Psoas muscle (tissue), 8 donors: Measurements from ENCODE around the gene TOM1L2. TPM values are rescaled to one million over a fixed set of nuclear protein-coding genes. Genes with fewer than 3 reads are reported as not detected.

ENCODE experiments used
- ATAC-seq, 4 donors: fragments of 200-7000 bp; cut with Tn5 transposase; one replicate each; pipeline ENCODE4 v1.9.1; 2020; ENCODE audit warnings: moderate library complexity in 3 of 4, mild to moderate bottlenecking in 2 of 4
- DNase-seq, 2 donors: peaks; one replicate each; pipeline ENCODE4 v3.0.0-alpha.2; 2020
- H3K27ac ChIP-seq: fragments of 200-600 bp; one replicate; pipeline ENCODE4 v1.8.0; 2022
- H3K27me3 ChIP-seq, 3 donors: fragments of 200-600 bp in 1 of 3; one replicate each; pipeline versions ENCODE4 v1.6.1 to v1.8.0; 2013 to 2022; ENCODE audit warnings: low read length in 2 of 3, mild to moderate bottlenecking in 2 of 3, moderate library complexity in 1 of 3; ENCODE audit not compliant: insufficient read depth in 3 of 3
- H3K36me3 ChIP-seq, 2 donors: fragments of 200-600 bp in 1 of 2; one replicate each; pipeline versions ENCODE4 v1.6.1 to v1.8.0; 2013 to 2022; ENCODE audit warnings: low read depth in 1 of 2, mild to moderate bottlenecking in 1 of 2, moderate library complexity in 1 of 2; ENCODE audit not compliant: insufficient read depth in 1 of 2
- H3K4me1 ChIP-seq: fragments of 200-600 bp; one replicate; pipeline ENCODE4 v1.8.0; 2022
- H3K4me3 ChIP-seq: fragments of 200-600 bp; one replicate; pipeline ENCODE4 v1.8.0; 2022; ENCODE audit warnings: mild to moderate bottlenecking
- H3K9me3 ChIP-seq: fragments of 200-600 bp; one replicate; pipeline ENCODE4 v1.8.0; 2022
- CTCF ChIP-seq: fragments of 200-600 bp; IDR thresholded peaks from one replicate; pipeline ENCODE4 v1.8.0; 2022; ENCODE audit warnings: antibody characterized with exemption
- WGBS, 3 donors: extraction: QIAGEN DNeasy Blood & Tissue Kit; methylation state at CpG; one replicate each; pipeline versions ENCODE4 v1.1.6 to v1.1.7; 2013; 5-methylcytosine and 5-hydroxymethylcytosine counted together
- intact Hi-C, 2 donors: fragments of 100-400 bp; cut with DNase I; formaldehyde crosslinking; loops; one replicate each; pipeline versions ENCODE4 v1.11.0 to v1.14.2; 2022
- polyA plus RNA-seq, 3 donors: library from polyadenylated mRNA; stranded (reverse); fragments of 200-250 nt; gene quantifications; one replicate each; pipeline ENCODE4 v1.2.3, GENCODE V29; 2013
- total RNA-seq, 4 donors: library from RNA; stranded (reverse); fragmentation: NEBNext Ultra II Directional in 2 of 4; extraction: Animal tissue kit (Norgen Biotek cat#: 25700) in 2 of 4; gene quantifications; one replicate each; pipeline versions ENCODE4 v1.2.1 to v1.2.4, GENCODE V29; 2021 to 2023
- donor health status: healthy with polysubstance abuse.
- donor health status: DM: no; HTN: no; CAD: no; lungs with moderate emphysema.
- donor health status: Bipolar disorder and iron deficiency.
- donor health status: healthy.
- donor health status: DM: yes; HTN: yes; CAD: no.
- donor health status: DM: no; HTN: no; CAD: no.
- donor health status: DM: no; HTN: no; CAD: no.
- donor health status: DM: yes; HTN: yes; CAD: no.

Gene TOM1L2
- total and polyA plus RNA-seq, 7 donors: 13.3 to 89.8 (median 72.0) TPM

GRCh38 chr17:17947309-17947708 lies 24.9 kb downstream of the TOM1L2 start:
- no peak for ATAC-seq
- H3K36me3 ChIP-seq: no peaks in the 10 kb centered on the region
- 50 to 76% (median 58%) methylated on average over 5 of the region's 5 CpGs for WGBS, 3 donors
- DNase-seq: no peak
- intact Hi-C loops: no loop called here
- H3K4me1 ChIP-seq: peaks cover 64% of the 10 kb centered on the region
- no peak overlapping the region for H3K4me3 ChIP-seq
- H3K27ac ChIP-seq: peak overlapping the region; percentile 64
- no peaks in the 10 kb centered on the region for H3K27me3 ChIP-seq
- TF ChIP-seq CTCF: no peak
- H3K9me3 ChIP-seq: no peaks in the 10 kb centered on the region

GRCh38 chr17:17946093-17946492 lies 26.1 kb downstream of the TOM1L2 start:
- WGBS, 3 donors: 79 to 95% (median 79%) methylated on average over 3 of the region's 3 CpGs
- Histone ChIP-seq H3K9me3 (no peaks in the 10 kb centered on the region), H3K36me3 (no peaks in the 10 kb centered on the region), H3K27me3 (no peaks in the 10 kb centered on the region), H3K27ac (peak overlapping the region; percentile 64), H3K4me1 (peaks cover 72% of the 10 kb centered on the region), H3K4me3 (no peak overlapping the region)
- TF ChIP-seq CTCF: no peak
- no peak for DNase-seq
- intact Hi-C loops: no loop called here
- ATAC-seq: peak; percentile 67 to 82 (median 78)

DNA sequence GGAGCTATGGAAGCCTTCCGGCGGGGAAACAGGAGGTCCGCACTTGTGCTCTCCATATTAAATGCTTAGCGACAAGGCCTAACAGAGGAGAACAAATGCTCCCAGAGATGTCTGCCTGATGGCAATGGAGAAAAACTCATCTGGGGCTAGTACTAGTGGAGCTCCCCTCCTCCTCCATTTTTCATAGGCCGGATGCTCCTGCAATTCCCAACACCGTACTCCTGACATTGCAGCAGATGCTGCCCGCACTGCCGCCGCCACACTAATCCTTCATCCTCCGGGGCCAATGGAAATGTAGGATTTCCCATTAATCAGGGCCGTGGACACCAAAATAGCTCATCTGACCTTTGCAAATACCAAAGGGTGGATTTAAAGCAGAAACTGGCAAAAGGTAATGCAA lies 27.5 kb downstream of the TOM1L2 start:
- no peak for TF ChIP-seq CTCF
- no peak for DNase-seq
- peak in 1 of 4 donors; percentile 32 for ATAC-seq
- peaks cover 73% of the 10 kb centered on the region for H3K4me1 ChIP-seq
- no peak overlapping the region for H3K4me3 ChIP-seq
- no peaks in the 10 kb centered on the region for H3K36me3 ChIP-seq
- WGBS, 3 donors: 63 to 81% (median 69%) methylated on average over 11 of the region's 11 CpGs
- no peak overlapping the region for H3K27ac ChIP-seq
- no peaks in the 10 kb centered on the region for H3K27me3 ChIP-seq
- no peaks in the 10 kb centered on the region for H3K9me3 ChIP-seq
- intact Hi-C loops: no loop called here

GRCh38 chr17:17944242-17944641 lies 28.0 kb downstream of the TOM1L2 start:
- DNase-seq: no peak
- Histone ChIP-seq H3K9me3 (no peaks in the 10 kb centered on the region), H3K4me3 (no peak overlapping the region), H3K27ac (no peak overlapping the region), H3K36me3 (no peaks in the 10 kb centered on the region), H3K27me3 (no peaks in the 10 kb centered on the region), H3K4me1 (peaks cover 73% of the 10 kb centered on the region)
- no peak for TF ChIP-seq CTCF
- intact Hi-C loops: no loop called here
- no peak for ATAC-seq
- 54 to 77% (median 57%) methylated on average over 7 of the region's 7 CpGs for WGBS, 3 donors

- no peak for TF ChIP-seq CTCF
- Histone ChIP-seq H3K27ac (peak overlapping the region; percentile 25), H3K36me3 (no peaks in the 10 kb centered on the region), H3K27me3 (no peaks in the 10 kb centered on the region), H3K4me3 (no peak overlapping the region), H3K4me1 (peaks cover 77% of the 10 kb centered on the region), H3K9me3 (no peaks in the 10 kb centered on the region)
- ATAC-seq (no peak), DNase-seq (no peak)
- intact Hi-C loops: no loop called here
- 52 to 82% (median 59%) methylated on average over 3 of the region's 3 CpGs for WGBS, 3 donors
These were observed 28.8 kb downstream of the TOM1L2 start for GRCh38 chr17:17943281-17943984.
